Superior temporal gyrus (tissue), 1 donor: ENCODE data around the gene CERK.

Experiments used
- DNase-seq: peaks from one replicate; pipeline ENCODE4 v3.0.0-alpha.2; 2016; ENCODE audit errors: extremely low spot score

CERK gene

GRCh38 chr22:46699091-46699490 is 39.0 kb downstream of the CERK start:
- DNase-seq: no peak

GRCh38 chr22:46697811-46698515 is 40.1 kb downstream of the CERK start:
- DNase-seq: no peak

DNA sequence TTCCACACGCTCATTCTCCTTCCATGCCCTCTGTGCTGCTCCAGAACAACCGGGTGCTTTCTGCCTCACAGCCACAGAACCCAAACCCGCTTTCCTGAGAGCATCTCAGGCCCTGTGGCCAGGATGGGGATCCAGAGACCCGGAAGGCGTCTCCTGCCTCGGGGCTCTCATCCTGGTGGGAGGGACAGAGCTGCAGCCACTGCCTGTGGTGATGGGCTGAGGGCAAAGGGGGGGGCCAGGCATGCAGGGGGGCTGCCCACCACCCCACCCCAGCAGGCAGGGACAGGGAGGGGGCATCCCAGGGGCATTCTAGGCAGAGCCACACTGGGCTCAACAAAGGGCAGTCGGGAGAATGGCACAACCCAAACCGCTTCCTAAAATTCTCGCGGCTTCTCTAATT is 41.4 kb downstream of the CERK start:
- DNase-seq: no peak

DNA sequence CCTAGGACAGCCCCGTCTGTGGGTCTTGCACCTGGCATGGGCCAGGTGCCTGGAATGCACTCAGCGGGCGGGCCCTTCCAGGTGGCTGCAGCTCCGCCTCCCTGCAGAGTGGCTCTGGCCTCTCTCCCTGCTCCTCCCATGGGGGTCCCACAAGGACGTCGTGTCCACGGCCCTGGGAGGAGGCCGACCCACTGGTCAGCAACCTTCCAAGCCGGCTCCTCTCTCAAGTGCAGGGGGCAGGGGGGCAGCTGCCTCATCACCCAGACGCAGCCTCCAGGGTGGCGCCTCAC is 41.9 kb downstream of the CERK start:
- DNase-seq: no peak

- no peak for DNase-seq
Observed at GRCh38 chr22:46695346-46696228, 42.5 kb downstream of the CERK start.

DNA sequence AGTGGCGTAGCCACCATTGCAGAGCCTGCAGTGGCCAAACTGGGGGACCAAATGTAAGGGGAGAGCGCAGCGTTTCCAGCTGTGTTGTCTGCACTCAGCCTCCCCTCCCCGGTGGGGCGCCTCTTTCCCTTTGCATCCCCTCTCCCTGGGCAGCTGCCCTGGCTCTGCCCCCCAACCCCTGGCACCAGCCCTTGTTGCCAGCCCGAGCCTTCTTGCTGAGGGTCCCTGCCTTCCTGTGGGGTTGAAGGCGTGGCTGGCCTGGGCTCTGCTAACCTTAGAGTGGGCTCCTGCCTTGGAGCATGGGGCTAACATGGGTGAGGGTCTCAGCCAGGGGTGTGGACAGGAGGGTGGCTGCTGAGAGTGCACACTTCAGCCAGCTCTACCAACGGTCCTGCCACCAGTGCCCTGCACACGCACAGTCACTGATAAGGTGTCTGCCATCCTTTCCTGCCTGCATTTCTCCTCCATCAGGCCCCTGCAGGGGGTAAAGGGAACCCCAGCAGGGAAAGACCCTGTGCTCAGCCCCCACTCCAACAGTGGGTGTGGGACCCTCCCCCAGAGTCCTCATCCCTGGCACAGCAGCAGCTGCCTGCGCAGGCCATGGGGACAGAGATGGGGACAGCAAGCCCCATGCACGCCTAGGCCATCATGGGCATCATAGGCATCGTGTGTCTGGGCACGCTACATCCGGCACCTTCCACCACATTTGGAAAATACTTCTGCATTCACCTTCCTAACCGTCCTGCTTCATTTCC is 43.5 kb downstream of the CERK start:
- DNase-seq: no peak

DNA sequence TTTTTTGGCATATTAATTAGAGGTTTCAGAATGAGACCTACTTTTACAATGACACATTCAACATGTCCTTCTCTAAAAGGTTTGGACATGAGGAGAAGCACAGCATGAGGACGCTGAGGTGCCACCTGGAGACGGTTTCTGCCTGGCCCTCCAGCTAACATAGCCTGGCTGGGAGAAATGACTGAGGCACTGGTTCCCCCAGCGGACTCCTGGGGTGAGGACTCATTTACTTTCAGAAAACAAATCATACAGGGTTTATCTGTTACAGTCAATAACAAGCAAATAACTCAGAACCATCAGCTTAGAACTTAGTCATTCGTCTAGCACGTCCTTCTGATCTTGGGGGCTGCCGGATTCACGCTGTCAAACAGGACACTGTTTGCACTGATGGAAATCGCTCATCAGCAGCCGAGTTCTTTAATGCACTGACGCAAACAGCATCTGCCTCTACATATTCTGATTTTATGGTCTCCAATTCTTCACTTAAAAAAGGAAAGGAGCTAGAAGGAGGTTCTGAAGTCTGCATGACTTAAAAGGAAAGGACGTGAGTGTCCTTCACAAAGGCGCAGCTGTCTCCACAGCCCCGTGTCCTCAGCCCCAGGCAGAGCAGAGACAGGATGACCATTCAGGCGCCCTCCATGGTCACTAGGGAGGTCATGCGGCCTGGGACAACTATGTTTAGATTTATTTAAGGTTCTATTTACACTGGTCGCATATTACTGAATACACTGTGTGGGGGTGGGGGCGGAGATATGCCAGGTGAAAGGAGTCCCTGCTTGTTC is 44.2 kb downstream of the CERK start:
- peak; percentile 50 for DNase-seq

- DNase-seq: no peak
Observed at GRCh38 chr22:46691571-46691970, 46.5 kb downstream of the CERK start.

- DNase-seq: no peak
Observed at GRCh38 chr22:46690146-46690545, 47.9 kb downstream of the CERK start.

DNA sequence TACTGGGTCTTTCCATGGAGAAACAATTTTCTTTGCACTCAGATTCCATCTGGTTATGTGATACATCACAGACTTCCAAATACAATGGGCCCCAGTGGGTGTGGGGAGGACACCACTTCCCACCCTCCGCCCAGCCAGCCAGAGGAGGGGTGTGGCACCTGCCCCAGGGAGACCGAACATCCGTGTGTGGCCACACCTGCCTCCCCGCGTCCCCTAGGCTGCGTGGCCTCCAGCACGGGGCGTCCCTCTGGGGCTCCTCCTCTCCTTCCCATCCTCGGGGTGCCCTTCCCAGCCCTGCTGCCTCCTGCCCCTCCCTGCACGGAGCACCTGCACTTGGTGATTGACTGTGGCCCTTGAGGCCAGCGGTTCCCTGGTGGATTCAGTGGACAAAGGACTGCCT is 49.1 kb downstream of the CERK start:
- DNase-seq: no peak

GRCh38 chr22:46687460-46687859 is 50.6 kb downstream of the CERK start:
- no peak for DNase-seq

DNA sequence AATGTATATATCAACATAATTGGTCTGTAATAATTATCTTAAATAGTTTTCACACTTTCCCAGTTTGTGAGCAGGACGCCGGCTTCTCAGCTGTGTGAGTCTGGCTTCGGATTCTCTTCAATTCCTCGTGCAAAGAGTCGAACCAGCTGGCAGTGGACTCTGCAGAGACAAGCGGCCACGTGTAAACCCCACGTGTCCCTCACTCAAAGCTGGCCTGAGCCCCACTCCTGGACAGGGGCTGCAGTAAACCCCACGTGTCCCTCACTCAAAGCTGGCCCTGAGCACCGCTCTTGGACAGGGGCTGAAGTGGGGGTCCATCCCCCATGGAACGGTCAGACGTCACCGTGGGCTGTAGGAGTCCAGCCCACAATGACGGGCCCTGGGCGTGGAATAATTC is 51.0 kb downstream of the CERK start:
- no peak for DNase-seq

GRCh38 chr22:46686221-46687047 is 51.6 kb downstream of the CERK start:
- no peak for DNase-seq

GRCh38 chr22:46684706-46685105 is 53.3 kb downstream of the CERK start:
- DNase-seq: no peak

DNA sequence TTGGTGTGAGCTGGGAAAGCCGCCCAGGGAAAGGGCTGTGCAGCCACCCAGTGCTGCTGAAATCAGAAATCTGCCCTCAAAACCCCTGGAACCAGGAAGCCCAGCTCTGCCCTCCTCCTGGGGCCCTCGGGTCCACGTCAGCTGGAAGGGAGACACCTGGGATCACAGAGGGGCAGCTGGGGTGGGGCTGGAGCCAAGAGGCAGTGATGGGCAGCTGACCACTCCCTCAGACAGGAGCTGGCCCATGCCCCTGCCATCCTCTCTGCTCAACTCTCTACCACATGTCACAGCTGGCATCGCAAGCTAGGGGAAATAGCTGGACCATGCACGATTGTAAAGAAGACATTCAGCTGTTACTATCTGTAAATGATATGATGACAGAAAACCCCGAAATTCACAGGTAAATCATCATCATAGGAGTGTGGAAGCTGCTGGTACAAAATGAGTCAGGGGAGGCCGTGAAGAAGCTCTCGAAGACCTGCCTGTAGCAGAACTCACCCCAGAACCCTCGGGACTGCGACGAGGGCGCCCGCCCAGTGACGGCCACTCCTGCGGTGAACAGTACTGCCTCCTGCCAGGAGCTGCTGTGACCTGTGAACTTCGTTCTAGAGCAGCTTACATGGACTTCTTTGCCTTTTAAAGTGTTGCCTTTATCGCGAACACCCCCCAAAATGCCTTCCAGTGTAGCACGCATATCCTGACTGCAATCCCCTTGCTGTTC is 55.9 kb downstream of the CERK start:
- DNase-seq: no peak

DNA sequence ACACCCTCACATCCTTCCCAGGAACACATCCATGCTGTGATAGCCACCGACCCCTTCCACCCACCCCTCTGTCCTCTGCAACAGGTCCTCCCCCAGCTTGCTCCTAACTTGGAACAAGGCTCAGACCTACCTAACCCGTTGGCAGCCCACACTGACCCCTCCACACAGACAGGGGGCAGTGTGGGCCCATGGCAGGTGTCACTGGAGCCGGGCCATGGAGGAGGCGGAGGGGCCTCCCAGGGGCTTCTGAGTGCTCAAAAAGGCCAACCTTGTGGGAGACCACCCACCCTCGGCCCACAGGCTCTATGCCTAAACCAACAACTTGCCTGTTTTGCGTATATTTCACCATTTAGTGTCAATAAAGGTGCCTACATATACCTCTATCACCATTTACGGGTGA is 57.0 kb downstream of the CERK start:
- DNase-seq: no peak

DNA sequence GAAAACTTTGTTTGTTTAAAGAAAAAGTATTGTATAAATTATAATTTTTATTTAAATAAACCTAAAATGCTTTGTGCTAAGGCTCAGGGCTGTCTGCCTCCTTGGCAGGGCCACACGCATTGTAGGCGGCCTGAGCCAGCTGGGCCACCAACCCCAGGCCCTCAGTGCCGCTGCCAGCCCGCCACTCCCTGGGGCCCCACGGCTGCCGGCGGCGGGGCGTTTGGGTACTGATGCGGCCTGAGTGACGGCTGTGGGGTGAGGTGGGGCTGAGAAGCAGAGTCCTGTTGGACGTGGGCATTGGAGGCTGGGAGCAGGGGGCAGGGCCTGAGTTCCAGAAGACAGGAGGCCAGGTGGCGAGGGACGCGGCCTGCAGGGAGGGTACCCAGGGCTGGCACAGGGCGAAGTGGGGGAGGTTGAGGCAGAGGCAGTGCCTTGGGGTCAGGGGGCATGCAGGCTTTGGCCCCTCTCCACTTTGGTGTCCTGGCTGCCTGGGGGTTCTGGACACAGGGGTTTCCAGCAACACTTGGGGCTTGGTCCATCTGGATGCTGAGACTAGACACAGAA is 58.3 kb downstream of the CERK start:
- no peak for DNase-seq

DNA sequence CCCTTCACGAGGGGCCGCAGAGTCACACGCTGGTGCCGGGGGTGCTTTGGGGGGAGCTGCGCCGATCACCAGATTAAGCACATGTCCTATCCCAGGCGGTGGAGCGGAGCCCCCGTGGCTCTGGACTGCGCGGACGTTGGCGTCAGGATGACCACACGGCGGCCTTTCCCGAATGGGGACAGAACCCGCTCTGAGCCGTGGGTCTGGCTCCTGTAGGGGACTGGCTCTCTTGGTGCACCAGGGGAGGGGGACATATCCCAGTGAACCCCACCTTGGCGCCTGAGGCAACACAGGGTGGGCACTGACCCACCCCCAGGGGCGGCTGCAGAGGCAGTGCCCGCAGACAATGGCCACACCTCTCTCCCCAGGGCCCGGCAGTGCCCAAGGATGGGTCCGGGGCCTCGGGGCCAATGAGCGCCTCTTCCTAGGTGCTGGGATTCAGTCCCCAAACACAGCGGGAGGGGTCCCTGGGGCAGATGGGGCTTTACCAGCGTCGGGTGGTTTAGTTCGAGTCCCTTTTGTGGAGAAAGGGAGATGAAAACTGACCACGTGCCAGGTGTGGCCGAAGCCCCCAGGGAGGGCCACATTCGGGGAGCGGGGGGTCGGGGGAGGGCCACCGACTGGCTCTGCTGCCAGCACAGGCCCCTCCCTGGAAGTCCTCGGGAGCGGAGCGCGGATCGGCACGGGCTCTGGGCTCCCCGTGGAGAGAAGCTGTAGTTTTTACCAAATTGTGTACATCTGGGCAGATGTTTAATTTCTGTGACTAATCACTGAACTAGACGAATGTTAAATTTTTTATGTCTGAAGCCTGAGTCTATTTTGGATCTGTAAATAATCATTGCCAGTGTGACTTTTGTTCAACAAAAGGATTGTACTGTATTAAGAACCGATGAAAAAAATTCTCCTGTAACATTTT is 59.0 kb downstream of the CERK start:
- no peak for DNase-seq
